Measurements from ENCODE around the gene BCL2L11.
A peak's percentile ranks its signal among the peaks of the same experiment; 100 is the strongest.

Gene BCL2L11

DNA sequence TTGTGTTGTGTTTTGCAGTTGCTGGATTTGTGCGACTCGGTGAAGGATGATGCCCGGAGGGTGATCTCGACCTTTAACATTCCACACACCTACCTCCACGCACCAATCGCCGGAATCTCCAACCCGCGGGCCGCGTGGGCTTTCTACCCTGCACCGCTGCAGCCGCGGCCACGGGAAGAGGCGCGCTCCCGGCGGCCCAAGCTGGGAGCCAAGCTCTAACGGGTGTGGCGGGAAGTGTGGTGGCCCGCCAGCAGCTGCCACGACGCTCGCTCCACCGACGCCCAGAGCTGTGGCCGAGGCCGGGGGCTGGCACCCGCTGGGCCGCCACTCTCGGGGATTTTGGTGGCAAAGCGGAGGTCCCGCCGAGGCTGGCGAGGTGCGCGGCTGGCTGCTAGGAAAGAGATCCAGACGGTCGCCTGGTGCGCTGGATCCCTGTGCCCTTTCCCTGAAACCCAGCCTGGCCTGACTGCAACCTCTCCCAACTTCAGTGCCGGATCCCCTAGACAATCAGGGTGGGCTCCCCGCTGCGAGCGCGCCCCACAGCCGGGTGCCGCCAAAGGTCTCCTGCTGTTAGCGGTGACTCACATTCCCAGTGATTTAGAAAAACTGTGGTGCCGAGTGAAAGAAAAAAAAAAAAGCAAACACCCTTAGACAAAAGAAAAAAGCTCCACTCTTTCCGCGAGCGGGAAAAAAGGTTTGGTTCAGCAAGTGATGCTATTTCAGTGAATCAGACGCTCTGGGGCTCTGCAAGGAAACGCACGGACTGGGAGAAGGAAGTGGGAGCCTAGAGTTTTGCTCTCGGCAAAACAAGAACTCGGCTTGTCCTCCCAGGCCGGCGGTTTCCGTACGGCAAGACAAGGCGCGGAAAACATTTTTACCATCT lies 2.9 kb upstream of the BCL2L11 start:
- DNase-seq: peak; percentile 79

DNA sequence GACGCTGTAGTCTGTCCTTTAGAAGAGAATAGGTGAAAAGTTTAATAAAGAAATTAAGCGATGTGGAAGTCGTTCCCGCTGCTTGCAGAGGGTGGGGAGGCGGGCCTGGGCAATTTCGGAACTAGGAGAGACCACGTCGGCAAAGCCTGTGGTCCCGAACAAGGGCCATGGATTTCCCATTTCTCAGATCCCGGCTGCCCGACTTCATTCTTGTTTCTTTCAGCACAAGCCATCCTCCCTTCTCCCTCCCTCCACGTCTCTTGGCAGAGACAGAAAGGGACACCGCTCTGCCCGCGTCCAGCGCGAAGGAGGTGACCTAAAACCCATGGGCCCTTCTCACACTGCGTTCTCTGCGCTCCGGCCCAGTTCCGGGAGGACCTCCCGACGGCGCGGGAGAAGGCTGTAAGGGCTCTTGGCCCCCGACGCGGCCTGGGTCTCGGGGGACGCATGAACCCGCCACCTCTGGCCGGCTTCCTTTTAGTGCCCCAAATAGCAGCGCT lies 2.2 kb upstream of the BCL2L11 start:
- DNase-seq: no peak

DNA sequence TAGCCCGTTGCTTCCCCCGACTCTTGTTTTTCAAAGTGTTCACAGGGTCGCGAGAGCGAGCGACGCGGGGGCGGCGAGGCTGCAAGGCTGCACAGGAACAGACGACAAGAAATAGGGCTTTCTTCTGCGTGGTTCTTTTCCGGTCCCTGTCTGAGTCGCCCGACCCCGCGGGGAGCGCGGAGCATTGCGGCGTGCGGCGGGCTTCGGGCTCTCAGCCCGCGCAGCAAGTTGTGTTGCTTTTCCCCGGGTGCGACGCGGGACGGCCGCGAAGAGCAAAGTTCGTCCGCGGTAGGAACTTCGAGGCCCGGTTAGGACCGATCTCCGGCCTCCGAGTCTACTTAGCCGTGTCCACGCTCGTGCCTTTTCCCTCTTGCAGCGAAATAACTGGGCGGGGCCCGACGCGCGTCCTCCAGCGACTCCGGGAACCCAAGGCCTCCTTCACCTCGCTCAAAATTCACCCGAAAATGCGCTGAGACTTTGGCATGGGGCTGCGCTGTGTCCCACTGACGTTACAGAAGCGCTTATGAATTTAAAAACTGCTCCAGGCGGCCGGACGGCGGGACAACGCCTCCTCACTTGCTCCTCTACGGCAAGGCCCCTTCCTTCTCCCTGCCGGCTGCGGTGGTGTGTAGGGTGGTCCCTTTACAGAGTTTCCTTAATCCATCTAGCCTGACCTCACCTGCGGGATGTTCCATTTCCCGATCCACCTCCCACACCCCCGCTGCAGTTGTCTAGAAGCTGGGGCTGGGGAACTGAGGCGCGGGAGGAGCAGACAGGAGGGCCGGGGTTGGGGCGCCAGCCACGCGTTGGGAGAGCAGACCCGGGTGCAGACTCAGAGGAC lies 1.5 kb upstream of the BCL2L11 start:
- DNase-seq: no peak

DNA sequence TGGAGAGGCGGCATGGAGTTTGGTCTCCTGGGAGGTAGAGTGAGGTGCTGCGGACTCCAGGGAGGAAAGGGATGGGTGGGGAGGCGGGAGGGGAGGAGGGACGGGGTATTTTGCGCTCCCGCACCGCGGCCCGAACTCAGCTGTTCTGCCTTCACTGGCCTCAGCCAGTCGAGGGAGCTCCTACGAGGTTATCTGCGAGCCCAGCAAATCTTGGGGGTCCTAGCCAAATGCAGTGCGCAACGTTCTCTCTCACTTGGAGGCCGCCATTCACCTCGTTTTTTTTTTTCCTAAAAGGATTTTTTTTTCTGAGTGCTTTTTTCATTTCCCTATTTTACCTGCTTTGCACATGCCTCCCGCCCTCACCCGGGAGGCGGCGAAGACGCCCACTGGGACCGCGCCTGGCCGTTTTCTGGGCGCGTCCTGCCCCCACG lies 877 bp upstream of the BCL2L11 start:
- DNase-seq: no peak

- DNase-seq: peak; percentile 38
Measured at GRCh38 chr2:111121028-111121827, 514 bp downstream of the BCL2L11 start.

- DNase-seq: peak; percentile 88
Measured at GRCh38 chr2:111121828-111122630, 1.3 kb downstream of the BCL2L11 start.

GRCh38 chr2:111122631-111123421 lies 2.1 kb downstream of the BCL2L11 start:
- DNase-seq: peak; percentile 73

- DNase-seq: no peak
Measured at GRCh38 chr2:111123751-111124150, 3.0 kb downstream of the BCL2L11 start.

DNA sequence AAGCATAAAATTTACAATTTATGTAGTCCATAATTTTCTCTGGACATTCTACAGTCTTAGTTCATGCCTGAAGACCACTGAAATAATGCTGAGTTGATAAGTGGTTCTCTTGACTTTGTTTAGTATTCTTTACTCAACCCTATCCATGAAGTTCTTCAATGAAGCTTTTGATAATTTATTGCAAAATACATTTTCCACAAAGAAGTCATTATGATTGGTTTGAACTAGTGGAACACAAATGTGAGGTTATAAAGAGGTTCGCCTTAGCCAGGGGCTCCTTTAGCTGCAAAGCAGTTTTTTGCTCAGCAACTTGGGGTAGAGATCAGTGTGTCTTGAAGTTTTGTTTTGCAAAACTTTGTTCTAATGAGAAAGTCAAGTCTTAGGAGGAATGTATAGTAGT lies 5.9 kb downstream of the BCL2L11 start:
- DNase-seq: no peak

- no peak for DNase-seq
Measured at GRCh38 chr2:111127351-111127750, 6.6 kb downstream of the BCL2L11 start.

DNA sequence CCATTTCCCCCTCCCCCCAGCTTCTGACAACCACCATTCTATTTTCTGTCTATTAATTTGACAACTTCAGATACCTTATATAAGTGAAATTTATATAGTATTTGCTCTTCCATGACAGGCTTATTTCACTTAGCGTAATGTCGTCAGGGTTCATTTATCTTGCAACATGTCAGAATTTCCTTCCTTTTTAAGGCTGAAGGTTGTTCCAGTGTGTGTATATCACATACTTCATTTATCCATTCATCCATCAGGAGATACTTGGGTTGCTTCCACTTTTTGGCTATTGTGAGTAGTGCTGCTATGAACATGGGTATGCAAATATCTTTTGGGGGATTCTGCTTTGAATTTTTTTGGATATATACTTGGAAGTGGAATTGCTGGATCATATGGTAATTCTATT lies 7.4 kb downstream of the BCL2L11 start:
- DNase-seq: no peak

GRCh38 chr2:111133603-111134002 lies 12.9 kb downstream of the BCL2L11 start:
- DNase-seq: no peak

- DNase-seq: no peak
Measured at GRCh38 chr2:111134055-111134454, 13.3 kb downstream of the BCL2L11 start.

DNA sequence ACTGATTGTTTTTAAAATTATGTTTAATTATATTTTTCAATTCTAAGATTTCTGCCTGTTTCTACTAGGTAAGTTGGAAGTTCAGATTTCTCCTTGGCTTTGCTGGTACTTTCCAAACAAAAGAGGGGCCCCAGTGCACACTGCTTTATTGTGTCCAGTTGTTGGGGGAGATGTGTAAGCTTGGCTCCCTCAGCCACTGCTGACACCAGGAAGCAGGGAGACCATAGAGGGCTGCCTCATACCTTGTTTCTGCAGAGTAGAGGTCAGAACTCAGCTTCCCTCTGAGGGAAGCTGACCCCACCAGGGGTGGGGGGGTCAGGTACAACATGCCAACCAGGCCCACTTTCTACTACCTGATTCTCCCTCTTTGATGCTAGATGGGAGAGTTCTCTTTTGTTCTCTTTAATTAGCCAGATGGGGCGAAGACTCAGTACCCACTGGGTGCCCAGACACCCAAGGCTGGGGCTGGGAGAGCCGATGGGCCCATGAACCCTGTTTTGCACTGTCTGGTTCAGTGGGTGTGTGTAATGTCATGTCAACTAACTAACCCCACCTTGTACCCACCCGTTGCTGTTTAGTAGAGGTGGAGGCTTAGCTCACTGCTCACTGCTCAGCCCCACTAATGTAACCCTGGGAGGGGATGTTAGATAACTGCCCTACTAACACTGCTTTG lies 14.7 kb downstream of the BCL2L11 start:
- no peak for DNase-seq

DNA sequence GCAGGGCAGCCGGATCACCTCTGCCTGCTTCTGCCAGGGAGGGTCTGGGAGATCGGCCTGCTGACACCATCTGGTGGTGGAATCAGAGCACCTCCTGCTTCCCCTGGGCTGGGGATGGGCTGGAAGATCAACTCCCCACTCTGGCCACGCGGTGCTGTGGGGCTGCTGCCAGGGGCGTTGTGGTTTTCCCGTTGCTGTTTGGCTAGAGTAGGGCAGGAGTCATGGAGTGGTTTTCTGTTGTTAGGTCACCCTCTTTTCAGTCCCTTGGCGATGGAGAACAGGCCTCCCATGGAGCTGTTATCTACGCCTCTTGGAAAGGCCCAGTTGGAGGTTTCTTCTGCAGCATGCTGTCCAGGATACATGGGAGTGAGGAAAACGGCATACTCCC lies 15.2 kb downstream of the BCL2L11 start:
- DNase-seq: peak; percentile 48

DNA sequence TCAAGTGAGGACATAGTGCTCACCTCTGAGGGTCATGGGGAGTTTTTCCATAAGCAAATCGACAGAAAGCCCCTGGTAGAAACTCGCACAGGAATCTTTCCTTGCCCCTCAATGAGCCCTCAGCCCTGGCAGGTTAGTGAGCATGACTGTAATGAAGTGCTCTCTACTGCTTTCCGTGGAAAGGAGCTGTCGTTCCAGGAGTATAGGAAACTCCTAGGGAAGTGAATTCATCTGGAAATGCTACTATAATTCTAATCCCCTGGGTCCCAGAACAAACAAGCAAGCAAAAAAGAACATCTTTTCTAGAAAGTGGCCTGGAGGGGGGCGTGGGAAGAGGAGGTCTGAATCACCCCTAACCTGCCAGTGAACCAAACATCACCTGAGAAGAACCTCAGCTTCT lies 18.1 kb downstream of the BCL2L11 start:
- no peak for DNase-seq

DNA sequence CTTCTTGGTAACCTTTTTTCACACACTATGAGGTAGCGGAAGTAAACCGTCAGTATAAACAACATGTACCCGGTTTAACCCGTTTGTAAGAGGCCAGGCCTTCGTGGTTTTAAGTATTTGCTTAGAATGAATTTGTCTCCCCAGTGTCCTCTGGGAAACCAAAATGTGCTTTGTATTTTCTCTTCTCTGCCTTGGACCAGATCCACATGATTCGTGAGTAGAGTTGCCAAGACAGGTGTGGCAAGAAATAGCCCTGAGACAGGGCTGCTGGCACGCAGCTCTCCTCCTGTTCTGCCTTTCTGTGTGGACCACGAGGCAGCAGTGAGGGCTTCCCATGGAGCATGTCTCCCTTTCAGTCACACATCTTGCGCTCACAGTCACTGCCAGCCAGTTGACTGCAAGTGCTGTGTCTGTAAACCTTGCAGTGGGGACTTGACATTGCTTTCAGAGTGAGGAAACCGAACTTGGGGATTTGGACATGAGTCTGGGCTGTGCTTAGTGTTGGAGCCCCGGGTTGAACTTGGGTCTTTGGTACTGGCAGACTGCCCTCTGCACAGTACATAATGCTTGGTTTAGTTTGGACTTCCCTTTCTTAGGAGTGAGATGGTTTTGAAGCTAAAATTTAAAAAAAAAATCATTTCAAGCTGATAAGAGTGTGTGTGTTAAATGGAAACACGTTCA lies 19.1 kb downstream of the BCL2L11 start:
- no peak for DNase-seq

GRCh38 chr2:111140815-111141214 lies 20.1 kb downstream of the BCL2L11 start:
- DNase-seq: no peak

- DNase-seq: no peak
Measured at GRCh38 chr2:111142101-111142500, 21.4 kb downstream of the BCL2L11 start.

Data from fibroblast of skin of back (primary cell).